Amniotic stem cell (primary cell): Measurements from ENCODE around the gene ADGRG6.

Experiments
- DNase-seq: peaks from one replicate; lab custom pipeline; 2025; lab: John Stamatoyannopoulos, UW

Gene ADGRG6

GRCh38 chr6:142349215-142349823 is 47.5 kb downstream of the ADGRG6 start:
- no peak for DNase-seq

GRCh38 chr6:142350309-142350708 is 48.5 kb downstream of the ADGRG6 start:
- DNase-seq = no peak

DNA sequence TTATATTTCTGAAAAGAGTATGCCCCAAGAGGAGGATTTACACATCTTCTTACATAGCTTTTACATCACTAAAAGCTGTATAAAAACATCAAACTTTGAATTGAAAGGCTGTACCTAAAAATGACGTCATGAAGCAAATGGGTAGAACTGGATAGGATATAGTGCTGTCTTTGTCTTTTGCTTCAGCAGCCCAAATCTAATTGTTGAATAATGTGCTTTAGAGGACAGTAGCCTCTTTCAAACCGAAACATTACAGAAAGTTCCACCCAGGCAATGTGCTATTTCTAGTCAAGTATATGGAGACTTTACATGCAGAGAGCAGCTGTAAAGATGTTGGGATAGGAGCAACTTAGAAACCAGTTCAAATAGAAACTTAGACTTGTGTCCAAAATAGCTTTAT is 51.9 kb downstream of the ADGRG6 start:
- DNase-seq = no peak

GRCh38 chr6:142354650-142355049 is 52.8 kb downstream of the ADGRG6 start:
- no peak for DNase-seq

- DNase-seq = no peak
Observed at GRCh38 chr6:142355520-142356174, 53.8 kb downstream of the ADGRG6 start.

- DNase-seq = no peak
Observed at GRCh38 chr6:142356201-142356883, 54.5 kb downstream of the ADGRG6 start.

- DNase-seq = no peak
Observed at GRCh38 chr6:142356884-142357225, 55.0 kb downstream of the ADGRG6 start.

GRCh38 chr6:142357879-142358278 is 56.1 kb downstream of the ADGRG6 start:
- DNase-seq = no peak

GRCh38 chr6:142359271-142359960 is 57.6 kb downstream of the ADGRG6 start:
- no peak for DNase-seq

DNA sequence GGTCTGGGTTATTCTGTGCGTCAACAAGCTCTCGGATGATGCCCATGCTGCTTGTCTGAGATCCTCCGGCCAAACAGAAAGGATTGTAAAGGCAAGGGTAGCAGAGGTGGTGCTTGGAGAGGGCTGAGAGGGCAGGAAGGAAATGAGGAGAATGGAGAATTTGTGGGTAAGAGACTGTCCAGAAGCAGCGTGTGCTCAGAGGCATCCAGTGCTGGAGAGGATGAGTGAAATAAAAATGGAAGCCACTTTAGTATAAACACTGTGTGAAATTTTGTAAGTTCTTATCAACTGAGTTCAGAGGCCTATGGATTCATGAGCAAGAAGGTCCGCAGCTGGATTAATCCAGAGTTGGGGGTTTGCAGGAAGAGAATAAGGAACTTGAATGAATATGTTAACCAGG is 59.5 kb downstream of the ADGRG6 start:
- no peak for DNase-seq

DNA sequence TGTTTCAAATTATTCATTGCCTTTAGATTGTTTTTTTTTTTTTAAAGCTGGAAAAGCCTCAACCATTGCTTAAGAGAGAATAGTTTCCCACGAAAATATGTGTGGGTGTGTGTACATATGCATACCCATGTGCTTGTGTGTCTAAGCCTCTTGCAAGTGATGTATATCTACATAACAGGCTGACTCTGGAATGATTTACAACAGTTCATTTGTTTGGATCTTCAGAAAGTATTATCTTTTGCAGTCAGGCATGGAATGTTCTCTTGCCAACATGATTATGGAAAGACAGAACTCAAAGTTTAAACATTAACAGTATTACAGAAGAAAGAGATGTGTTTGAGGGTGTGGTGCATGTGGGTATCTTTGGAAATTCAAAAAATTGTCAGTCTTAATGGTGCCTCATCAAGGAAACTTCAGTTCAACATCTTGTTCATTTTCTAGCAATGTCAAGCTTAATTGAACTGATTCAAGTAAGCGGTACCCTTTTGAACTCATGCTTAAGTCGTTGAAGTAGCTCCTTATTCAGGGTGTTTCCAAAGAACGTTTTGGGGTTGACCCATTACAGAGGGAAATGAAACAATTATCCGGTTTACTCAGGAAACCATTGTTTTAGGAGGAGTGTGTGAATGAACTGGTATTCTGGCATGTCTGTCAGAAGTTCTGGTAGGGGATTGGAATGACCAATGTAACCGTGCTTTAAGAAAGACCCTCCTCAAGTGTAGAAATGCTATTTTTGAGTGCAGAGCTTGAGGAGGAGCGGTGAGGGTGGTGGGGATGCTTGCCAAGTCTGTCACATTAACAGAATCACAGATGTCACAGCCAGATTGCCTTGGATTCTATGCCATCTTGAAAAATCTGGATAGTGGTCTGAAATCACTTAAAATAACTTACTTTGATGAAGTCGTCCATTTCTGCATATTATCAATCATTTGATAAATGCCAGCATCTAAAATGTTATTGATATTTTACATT is 60.3 kb downstream of the ADGRG6 start:
- DNase-seq = peak; percentile 66

DNA sequence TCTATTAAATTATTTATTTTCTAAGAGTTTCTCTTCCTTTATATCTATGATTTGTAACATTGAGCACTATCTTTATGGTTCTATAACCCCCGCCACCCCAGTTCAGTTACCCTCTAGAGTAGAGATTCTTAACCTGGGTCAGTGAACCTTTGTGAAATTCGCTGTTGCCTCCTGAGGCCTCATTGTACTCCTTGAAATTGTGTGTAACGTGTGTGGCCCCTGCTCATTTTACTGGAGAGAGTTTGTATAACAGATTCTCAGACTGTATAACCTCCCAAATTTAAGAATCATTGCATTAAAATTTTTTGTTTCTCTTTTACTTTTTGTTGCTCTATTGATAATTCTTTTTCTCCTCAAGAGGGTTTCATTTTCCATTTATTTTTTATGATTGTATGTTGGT is 65.3 kb downstream of the ADGRG6 start:
- no peak for DNase-seq

DNA sequence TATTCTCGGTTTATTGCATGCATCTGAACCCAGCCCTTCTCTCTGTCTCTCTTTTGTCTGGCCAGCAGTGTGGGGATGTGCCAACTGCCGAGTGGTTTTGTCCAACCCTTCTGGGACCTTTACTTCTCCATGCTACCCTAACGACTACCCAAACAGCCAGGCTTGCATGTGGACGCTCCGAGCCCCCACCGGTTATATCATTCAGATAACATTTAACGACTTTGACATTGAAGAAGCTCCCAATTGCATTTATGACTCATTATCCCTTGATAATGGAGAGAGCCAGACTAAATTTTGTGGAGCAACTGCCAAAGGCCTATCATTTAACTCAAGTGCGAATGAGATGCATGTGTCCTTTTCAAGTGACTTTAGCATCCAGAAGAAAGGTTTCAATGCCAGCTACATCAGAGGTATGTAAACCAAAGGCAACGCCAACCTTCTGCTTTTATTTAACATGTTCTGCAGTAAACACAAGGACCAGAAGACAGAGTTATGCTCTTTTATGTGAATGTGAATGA is 65.8 kb downstream of the ADGRG6 start:
- no peak for DNase-seq

GRCh38 chr6:142369266-142369665 is 67.5 kb downstream of the ADGRG6 start:
- DNase-seq = no peak

GRCh38 chr6:142372348-142372747 is 70.5 kb downstream of the ADGRG6 start:
- DNase-seq = no peak

- no peak for DNase-seq
Observed at GRCh38 chr6:142373268-142374090, 71.7 kb downstream of the ADGRG6 start.

GRCh38 chr6:142374091-142374770 is 72.4 kb downstream of the ADGRG6 start:
- no peak for DNase-seq

- peak; percentile 23 for DNase-seq
Observed at GRCh38 chr6:142374965-142375733, 73.3 kb downstream of the ADGRG6 start.

GRCh38 chr6:142376115-142376514 is 74.3 kb downstream of the ADGRG6 start:
- DNase-seq = no peak
